ENCODE results near the gene AHDC1. TPM values are rescaled to one million over a fixed set of nuclear protein-coding genes. Genes with fewer than 3 reads are reported as not detected.

AHDC1 gene
- total and polyA plus RNA-seq, 10 of the 15 experiments (the other 5 are each of a cell fraction or from before 2014, with no cell fraction given): 0.21 to 13.0 (median 1.4) TPM

DNA sequence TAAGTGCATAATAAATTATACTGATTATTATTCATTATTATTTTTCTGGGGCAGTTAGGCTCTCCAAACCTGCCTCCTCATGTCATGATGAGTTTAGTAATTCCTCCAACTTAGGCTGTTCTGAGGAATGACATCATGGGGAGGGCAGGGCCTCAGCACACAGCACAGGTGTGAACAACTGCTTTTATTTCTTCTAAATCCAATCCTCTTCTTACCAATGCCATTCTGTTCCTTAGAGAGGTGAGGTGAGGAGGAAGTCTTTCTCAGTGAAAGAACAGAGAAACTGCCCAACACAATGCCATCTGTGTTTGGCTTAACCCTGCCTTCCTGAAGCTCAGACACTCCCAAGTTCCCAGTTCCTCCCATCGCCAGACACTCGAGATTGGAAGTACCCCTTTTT is 68.6 kb downstream of the AHDC1 start:
- intact Hi-C loops (cut with micrococcal nuclease; ENCODE audit: unreplicated experiment): no loop called here
- no peaks in the 10 kb centered on the region for H3K9me3 ChIP-seq (replicated peaks; ENCODE audit: control insufficient read depth, insufficient read depth, low read length)
- ChIA-PET SMC1A (ENCODE audit: uncharacterized antibody, unreplicated experiment) (no interaction called here), CTCF (interaction anchor here (1.3 kb wide), 1 partner anchor 119 kb away, joined by 3 read pairs; no protein-coding TSS in a partner anchor), POLR2A (no interaction called here), RAD21 (ENCODE audit: unreplicated experiment) (no interaction called here)
- no peaks in the 10 kb centered on the region for H3K36me3 ChIP-seq (ENCODE audit: control insufficient read depth in 2 of 2, insufficient read depth in 2 of 2, low read length in 1 of 2)
- FAIRE-seq (no peak), ATAC-seq (no peak), DNase-seq (ENCODE audit: low read depth, low spot score) (no peak)
- no peak overlapping the region for H3K4me3 ChIP-seq
- no TSS peak for BruUV-seq (replicated peaks)
- no peaks in the 10 kb centered on the region for H4K20me1 ChIP-seq (ENCODE audit: control insufficient read depth, insufficient read depth)
- no peaks in the 10 kb centered on the region for H3K79me2 ChIP-seq (ENCODE audit: control insufficient read depth, insufficient read depth, low read length)
- WGBS (ENCODE audit: insufficient coverage, insufficient replicate concordance, low lambda C conversion rate, missing lambda C conversion rate): 61% methylated on average over 2 of the region's 2 CpGs
- no peak overlapping the region for H3K9ac ChIP-seq (ENCODE audit: control insufficient read depth, insufficient read depth, low read length)
- no peak overlapping the region for H2AFZ ChIP-seq (ENCODE audit: control insufficient read depth, low read depth, low read length)
- no peak overlapping the region for H3K27ac ChIP-seq (ENCODE audit: control insufficient read depth, insufficient read depth)
- in situ Hi-C loops (cut with MboI): no loop called here
- H3K27me3 ChIP-seq (replicated peaks in 1 of 2; ENCODE audit: control insufficient read depth in 2 of 2, insufficient read depth in 2 of 2, low read length in 1 of 2): no peaks in the 10 kb centered on the region
- H3K4me1 ChIP-seq (ENCODE audit: control insufficient read depth, insufficient read depth, low read length): no peaks in the 10 kb centered on the region
- H3K4me2 ChIP-seq (ENCODE audit: control insufficient read depth, insufficient read depth): no peak overlapping the region
- TF ChIP-seq RBBP5 (conservative IDR thresholded peaks at IDR 0.05) (no peak), SRF (IDR thresholded peaks at IDR 0.05; ENCODE audit: low read depth in 2 of 2, low read length in 2 of 2) (no peak), NFYA (IDR thresholded peaks at IDR 0.05; ENCODE audit: borderline replicate concordance, low read depth, low read length) (no peak), ZNF384 (IDR thresholded peaks at IDR 0.05; ENCODE audit: borderline replicate concordance, low read depth, low read length) (no peak), POU2F2 (IDR thresholded peaks at IDR 0.05; ENCODE audit: borderline replicate concordance, low read depth, low read length) (no peak)
- TF ChIP-seq, protein P1, sequence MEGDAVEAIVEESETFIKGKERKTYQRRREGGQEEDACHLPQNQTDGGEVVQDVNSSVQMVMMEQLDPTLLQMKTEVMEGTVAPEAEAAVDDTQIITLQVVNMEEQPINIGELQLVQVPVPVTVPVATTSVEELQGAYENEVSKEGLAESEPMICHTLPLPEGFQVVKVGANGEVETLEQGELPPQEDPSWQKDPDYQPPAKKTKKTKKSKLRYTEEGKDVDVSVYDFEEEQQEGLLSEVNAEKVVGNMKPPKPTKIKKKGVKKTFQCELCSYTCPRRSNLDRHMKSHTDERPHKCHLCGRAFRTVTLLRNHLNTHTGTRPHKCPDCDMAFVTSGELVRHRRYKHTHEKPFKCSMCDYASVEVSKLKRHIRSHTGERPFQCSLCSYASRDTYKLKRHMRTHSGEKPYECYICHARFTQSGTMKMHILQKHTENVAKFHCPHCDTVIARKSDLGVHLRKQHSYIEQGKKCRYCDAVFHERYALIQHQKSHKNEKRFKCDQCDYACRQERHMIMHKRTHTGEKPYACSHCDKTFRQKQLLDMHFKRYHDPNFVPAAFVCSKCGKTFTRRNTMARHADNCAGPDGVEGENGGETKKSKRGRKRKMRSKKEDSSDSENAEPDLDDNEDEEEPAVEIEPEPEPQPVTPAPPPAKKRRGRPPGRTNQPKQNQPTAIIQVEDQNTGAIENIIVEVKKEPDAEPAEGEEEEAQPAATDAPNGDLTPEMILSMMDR (IDR thresholded peaks at IDR 0.05 in 2 of 3, conservative IDR thresholded peaks at IDR 0.05 in 1 of 3; ENCODE audit: control insufficient read depth in 2 of 3, extremely low read depth in 1 of 3, insufficient read depth in 1 of 3, low read depth in 3 of 3, low read length in 3 of 3): no peak
- TF ChIP-seq, protein P2, sequence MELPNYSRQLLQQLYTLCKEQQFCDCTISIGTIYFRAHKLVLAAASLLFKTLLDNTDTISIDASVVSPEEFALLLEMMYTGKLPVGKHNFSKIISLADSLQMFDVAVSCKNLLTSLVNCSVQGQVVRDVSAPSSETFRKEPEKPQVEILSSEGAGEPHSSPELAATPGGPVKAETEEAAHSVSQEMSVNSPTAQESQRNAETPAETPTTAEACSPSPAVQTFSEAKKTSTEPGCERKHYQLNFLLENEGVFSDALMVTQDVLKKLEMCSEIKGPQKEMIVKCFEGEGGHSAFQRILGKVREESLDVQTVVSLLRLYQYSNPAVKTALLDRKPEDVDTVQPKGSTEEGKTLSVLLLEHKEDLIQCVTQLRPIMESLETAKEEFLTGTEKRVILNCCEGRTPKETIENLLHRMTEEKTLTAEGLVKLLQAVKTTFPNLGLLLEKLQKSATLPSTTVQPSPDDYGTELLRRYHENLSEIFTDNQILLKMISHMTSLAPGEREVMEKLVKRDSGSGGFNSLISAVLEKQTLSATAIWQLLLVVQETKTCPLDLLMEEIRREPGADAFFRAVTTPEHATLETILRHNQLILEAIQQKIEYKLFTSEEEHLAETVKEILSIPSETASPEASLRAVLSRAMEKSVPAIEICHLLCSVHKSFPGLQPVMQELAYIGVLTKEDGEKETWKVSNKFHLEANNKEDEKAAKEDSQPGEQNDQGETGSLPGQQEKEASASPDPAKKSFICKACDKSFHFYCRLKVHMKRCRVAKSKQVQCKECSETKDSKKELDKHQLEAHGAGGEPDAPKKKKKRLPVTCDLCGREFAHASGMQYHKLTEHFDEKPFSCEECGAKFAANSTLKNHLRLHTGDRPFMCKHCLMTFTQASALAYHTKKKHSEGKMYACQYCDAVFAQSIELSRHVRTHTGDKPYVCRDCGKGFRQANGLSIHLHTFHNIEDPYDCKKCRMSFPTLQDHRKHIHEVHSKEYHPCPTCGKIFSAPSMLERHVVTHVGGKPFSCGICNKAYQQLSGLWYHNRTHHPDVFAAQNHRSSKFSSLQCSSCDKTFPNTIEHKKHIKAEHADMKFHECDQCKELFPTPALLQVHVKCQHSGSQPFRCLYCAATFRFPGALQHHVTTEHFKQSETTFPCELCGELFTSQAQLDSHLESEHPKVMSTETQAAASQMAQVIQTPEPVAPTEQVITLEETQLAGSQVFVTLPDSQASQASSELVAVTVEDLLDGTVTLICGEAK (IDR thresholded peaks at IDR 0.05; ENCODE audit: borderline replicate concordance): no peak
- TF ChIP-seq, protein P3, sequence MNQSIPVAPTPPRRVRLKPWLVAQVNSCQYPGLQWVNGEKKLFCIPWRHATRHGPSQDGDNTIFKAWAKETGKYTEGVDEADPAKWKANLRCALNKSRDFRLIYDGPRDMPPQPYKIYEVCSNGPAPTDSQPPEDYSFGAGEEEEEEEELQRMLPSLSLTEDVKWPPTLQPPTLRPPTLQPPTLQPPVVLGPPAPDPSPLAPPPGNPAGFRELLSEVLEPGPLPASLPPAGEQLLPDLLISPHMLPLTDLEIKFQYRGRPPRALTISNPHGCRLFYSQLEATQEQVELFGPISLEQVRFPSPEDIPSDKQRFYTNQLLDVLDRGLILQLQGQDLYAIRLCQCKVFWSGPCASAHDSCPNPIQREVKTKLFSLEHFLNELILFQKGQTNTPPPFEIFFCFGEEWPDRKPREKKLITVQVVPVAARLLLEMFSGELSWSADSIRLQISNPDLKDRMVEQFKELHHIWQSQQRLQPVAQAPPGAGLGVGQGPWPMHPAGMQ (IDR thresholded peaks at IDR 0.05; ENCODE audit: borderline replicate concordance): no peak
- TF ChIP-seq, protein P4, sequence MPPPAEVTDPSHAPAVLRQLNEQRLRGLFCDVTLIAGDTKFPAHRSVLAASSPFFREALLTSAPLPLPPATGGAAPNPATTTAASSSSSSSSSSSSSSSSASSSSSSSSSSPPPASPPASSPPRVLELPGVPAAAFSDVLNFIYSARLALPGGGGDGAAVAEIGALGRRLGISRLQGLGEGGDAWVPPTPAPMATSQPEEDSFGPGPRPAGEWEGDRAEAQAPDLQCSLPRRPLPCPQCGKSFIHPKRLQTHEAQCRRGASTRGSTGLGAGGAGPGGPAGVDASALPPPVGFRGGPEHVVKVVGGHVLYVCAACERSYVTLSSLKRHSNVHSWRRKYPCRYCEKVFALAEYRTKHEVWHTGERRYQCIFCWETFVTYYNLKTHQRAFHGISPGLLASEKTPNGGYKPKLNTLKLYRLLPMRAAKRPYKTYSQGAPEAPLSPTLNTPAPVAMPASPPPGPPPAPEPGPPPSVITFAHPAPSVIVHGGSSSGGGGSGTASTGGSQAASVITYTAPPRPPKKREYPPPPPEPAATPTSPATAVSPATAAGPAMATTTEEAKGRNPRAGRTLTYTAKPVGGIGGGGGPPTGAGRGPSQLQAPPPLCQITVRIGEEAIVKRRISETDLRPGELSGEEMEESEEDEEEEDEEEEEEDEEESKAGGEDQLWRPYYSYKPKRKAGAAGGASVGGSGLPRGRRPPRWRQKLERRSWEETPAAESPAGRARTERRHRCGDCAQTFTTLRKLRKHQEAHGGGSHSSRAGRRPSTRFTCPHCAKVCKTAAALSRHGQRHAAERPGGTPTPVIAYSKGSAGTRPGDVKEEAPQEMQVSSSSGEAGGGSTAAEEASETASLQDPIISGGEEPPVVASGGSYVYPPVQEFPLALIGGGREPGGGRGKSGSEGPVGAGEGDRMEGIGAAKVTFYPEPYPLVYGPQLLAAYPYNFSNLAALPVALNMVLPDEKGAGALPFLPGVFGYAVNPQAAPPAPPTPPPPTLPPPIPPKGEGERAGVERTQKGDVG (CRISPR knock-in tag; IDR thresholded peaks at IDR 0.05): no peak
- TF ChIP-seq, protein P5, sequence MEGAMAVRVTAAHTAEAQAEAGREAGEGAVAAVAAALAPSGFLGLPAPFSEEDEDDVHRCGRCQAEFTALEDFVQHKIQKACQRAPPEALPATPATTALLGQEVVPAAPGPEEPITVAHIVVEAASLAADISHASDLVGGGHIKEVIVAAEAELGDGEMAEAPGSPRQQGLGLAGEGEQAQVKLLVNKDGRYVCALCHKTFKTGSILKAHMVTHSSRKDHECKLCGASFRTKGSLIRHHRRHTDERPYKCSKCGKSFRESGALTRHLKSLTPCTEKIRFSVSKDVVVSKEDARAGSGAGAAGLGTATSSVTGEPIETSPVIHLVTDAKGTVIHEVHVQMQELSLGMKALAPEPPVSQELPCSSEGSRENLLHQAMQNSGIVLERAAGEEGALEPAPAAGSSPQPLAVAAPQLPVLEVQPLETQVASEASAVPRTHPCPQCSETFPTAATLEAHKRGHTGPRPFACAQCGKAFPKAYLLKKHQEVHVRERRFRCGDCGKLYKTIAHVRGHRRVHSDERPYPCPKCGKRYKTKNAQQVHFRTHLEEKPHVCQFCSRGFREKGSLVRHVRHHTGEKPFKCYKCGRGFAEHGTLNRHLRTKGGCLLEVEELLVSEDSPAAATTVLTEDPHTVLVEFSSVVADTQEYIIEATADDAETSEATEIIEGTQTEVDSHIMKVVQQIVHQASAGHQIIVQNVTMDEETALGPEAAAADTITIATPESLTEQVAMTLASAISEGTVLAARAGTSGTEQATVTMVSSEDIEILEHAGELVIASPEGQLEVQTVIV (IDR thresholded peaks at IDR 0.05; ENCODE audit: borderline replicate concordance, partially characterized antibody): no peak
